Mucosa of descending colon (tissue), 3 donors: ENCODE results near the gene IGF2BP3. TPM values are rescaled to one million over a fixed set of nuclear protein-coding genes. Genes with fewer than 3 reads are reported as not detected.
"Not testable (repeated sequence)": the region's sequence is repeated elsewhere in the genome, so short reads cannot be mapped to it uniquely, and the experiment has no call there.

ENCODE experiments used
- ATAC-seq: fragments of 200-7000 bp; cut with Tn5 transposase; one replicate; pipeline ENCODE4 v1.9.1; 2020; ENCODE audit warnings: mild to moderate bottlenecking, moderate library complexity
- DNase-seq, 3 donors: peaks; one replicate each; pipeline ENCODE4 v3.0.0-alpha.2; 2020
- H3K36me3 ChIP-seq: fragments of 200-600 bp; one replicate; pipeline ENCODE4 v1.8.0; 2021; ENCODE audit warnings: low read depth, mild to moderate bottlenecking
- H3K4me1 ChIP-seq: fragments of 200-600 bp; one replicate; pipeline ENCODE4 v1.8.0; 2021; ENCODE audit warnings: low read depth, mild to moderate bottlenecking
- H3K4me3 ChIP-seq: fragments of 200-600 bp; one replicate; pipeline ENCODE4 v1.8.0; 2021; ENCODE audit warnings: mild to moderate bottlenecking
- H3K9me3 ChIP-seq: fragments of 200-600 bp; one replicate; pipeline ENCODE4 v1.8.0; 2021; ENCODE audit warnings: mild to moderate bottlenecking
- intact Hi-C, 2 donors: fragments of 100-400 bp; cut with DNase I in 1 of 2; cut with micrococcal nuclease in 1 of 2; formaldehyde crosslinking; loops; one replicate each; pipeline versions ENCODE4 v1.11.0 to v1.11.1; 2022; cut with DNase I, micrococcal nuclease
- total RNA-seq, 3 donors: library from RNA; stranded (reverse); fragmentation: NEBNext Ultra II Directional in 2 of 3; extraction: Animal tissue kit (Norgen Biotek cat#: 25700) in 2 of 3; gene quantifications; one replicate each; pipeline versions ENCODE4 v1.2.1 to v1.2.4, GENCODE V29; 2021 to 2023
- TF ChIP-seq, protein P1 (sequence below): fragments of 200-600 bp; IDR thresholded peaks from one replicate; pipeline ENCODE4 v1.8.0; 2022; ENCODE audit warnings: antibody characterized with exemption, mild to moderate bottlenecking
- donor health status: DM: no; HTN: no; CAD: no; lungs with moderate emphysema.
- donor health status: DM: no; HTN: no; CAD: no.
- donor health status: DM: no; HTN: yes; CAD: no.

The IGF2BP3 gene
- total RNA-seq, 3 donors from 2014 or later, result 0.79 TPM; not detected in 2

DNA sequence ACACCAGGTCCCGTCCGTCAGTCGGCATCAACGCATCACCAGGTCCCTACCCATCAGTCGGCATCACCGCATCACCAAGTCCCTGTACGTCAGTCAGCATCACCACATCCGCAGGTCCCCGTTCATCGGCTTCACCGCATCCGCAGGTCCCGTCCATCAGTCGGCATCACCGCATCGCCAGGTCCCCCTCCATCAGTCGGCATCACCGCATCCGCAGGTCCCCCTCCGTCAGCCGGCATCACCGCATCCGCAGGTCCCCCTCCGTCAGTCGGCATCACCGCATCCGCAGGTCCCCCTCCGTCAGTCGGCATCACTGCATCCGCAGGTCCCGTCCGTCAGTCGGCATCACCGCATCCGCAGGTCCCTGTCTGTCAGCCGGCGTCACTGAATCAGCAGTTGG is 55.1 kb downstream of the IGF2BP3 start:
- H3K9me3 ChIP-seq, result no peaks in the 10 kb centered on the region
- TF ChIP-seq, protein P1, sequence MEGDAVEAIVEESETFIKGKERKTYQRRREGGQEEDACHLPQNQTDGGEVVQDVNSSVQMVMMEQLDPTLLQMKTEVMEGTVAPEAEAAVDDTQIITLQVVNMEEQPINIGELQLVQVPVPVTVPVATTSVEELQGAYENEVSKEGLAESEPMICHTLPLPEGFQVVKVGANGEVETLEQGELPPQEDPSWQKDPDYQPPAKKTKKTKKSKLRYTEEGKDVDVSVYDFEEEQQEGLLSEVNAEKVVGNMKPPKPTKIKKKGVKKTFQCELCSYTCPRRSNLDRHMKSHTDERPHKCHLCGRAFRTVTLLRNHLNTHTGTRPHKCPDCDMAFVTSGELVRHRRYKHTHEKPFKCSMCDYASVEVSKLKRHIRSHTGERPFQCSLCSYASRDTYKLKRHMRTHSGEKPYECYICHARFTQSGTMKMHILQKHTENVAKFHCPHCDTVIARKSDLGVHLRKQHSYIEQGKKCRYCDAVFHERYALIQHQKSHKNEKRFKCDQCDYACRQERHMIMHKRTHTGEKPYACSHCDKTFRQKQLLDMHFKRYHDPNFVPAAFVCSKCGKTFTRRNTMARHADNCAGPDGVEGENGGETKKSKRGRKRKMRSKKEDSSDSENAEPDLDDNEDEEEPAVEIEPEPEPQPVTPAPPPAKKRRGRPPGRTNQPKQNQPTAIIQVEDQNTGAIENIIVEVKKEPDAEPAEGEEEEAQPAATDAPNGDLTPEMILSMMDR, result no peak
- no peaks in the 10 kb centered on the region for H3K36me3 ChIP-seq
- no peak overlapping the region for H3K4me3 ChIP-seq
- DNase-seq, result no peak
- intact Hi-C loops, result no loop called here
- H3K4me1 ChIP-seq, result no peaks in the 10 kb centered on the region
- no peak for ATAC-seq

DNA sequence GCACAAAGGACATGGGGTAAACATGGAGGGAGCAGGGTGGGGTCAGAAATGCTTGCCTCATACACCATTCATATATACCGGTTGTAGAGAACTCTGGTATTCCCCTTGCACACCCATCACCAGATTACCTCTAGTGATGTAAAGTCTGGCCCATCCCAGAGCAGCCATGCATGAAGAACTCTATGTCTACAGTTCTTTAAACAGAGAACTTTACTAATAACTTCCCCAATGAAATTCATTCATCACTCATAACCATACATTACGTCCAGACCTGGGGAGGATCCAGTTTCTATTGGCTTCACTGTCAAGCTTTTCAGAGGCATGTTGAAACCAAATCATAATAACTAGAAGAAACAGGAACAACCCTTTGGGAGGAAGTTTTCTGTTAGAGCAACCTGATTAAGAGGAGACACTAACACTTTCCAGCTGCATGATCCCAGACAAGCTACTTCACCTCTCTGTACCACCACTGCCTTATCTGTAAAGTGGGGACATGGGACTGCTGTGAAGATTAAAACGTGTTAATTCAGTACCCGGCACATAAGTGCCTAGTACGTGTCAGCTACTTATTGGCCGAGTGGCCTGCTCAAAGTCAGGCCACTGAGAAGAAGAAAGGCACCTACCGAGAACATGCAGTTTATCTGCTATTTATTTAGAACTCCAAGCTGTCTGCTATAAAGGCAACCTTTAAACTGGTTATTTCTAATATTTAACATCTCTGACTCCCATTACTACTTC is 59.7 kb downstream of the IGF2BP3 start:
- Histone ChIP-seq H3K4me3 (no peak overlapping the region), H3K36me3 (no peaks in the 10 kb centered on the region), H3K4me1 (no peaks in the 10 kb centered on the region), H3K9me3 (no peaks in the 10 kb centered on the region)
- ATAC-seq (peak; percentile 9), DNase-seq (no peak)
- TF ChIP-seq, protein P1, result no peak
- intact Hi-C loops, result no loop called here

DNA sequence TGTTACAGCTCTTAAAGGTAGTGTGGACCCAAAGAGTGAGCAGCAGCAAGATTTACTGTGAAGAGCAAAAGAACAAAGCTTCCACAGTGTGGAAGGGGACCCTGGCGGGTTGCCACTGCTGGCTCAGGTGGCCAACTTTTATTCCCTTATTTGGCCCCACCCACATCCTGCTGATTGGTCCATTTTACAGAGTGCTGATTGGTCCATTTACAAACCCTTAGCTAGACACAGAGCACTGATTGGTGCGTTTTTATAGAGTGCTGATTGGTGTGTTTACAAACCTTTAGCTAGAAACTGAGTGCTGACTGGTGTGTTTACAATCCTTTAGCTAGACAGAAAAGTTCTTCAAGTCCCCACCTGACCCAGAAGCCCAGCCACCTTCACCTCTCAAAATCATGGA is 63.7 kb downstream of the IGF2BP3 start:
- H3K4me3 ChIP-seq, intact Hi-C loops: not testable (repeated sequence)

DNA sequence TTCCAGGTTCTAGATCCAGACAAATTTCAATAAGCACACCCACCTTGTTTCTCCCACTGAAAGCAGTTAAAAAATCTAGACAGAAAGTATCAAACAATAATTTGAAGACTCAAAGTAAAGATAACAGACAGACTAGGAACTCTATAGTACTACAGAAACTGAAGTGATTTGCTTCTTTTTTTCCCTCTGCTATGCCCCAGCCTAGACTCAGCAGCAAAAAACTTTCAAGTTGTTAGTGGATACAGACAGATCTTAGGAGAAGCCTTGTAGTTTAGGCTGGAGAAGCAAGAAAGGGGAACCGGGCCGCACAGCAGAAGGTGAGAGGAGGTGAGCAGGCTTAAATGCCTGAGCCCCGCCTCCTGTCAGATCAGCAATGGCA is 65.1 kb downstream of the IGF2BP3 start:
- DNase-seq, result no peak
- no peak for ATAC-seq
- no peak overlapping the region for H3K4me3 ChIP-seq
- intact Hi-C loops, result no loop called here
- TF ChIP-seq, protein P1, result no peak
- no peaks in the 10 kb centered on the region for H3K36me3 ChIP-seq
- no peaks in the 10 kb centered on the region for H3K4me1 ChIP-seq
- no peaks in the 10 kb centered on the region for H3K9me3 ChIP-seq

More for the DNA sequence above, 63.7 kb downstream of the IGF2BP3 start:
- H3K36me3 ChIP-seq, H3K9me3 ChIP-seq, H3K4me1 ChIP-seq, ATAC-seq, DNase-seq: not testable (repeated sequence)

DNA sequence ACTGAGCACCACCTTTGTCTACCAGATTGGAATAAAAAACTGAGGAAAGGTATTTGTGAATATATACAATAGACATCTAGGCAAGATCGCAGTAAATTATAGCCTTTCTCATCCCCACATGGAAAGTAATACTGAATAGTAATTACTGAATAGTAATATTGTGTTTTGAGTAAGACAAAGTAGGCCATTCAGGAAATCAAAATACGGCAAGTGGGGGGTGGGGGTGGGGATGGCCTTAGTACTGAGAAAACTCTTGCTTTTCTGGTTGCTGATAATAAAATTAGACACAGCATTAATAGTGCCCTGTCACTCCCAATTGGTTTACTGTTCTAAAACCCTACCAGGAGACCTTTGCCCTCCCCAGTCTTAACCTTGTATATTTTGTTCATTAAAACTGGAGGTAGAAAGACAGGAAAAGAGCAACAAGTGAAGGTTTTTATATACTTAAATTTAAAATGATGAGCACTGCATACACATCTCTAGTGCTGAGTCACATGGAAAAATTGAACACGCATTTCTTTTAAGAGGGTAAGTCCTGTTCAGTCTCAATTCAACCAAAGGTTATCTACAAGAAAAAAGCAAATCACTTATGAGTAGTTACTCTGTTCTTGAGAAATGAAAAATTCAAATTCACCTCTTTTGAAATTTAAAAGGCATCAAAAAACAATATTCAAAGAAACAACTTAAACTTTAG is 65.6 kb downstream of the IGF2BP3 start:
- H3K4me1 ChIP-seq, result no peaks in the 10 kb centered on the region
- H3K36me3 ChIP-seq, result no peaks in the 10 kb centered on the region
- DNase-seq (no peak), ATAC-seq (no peak)
- intact Hi-C loops, result no loop called here
- H3K9me3 ChIP-seq, result no peaks in the 10 kb centered on the region
- TF ChIP-seq, protein P1, result no peak
- H3K4me3 ChIP-seq, result no peak overlapping the region

DNA sequence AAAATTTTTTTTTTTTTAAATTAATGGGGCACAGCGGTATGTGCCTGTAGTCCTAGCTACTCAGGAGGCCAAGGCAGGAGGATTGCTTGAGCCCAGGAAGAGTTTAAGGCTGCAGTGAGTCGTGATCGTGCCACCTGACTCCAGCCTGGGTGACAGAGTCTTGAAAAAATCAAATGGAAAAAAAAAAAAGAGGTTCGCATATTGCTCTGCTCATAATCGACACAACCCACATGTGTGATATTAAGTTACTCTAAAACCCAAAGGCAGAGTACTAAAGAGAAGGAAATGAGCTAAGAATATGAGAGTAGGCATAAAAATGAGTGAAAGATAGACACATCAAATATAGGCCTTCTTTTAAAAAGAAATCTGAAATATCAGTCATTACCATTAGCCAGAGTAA is 66.3 kb downstream of the IGF2BP3 start:
- TF ChIP-seq, protein P1, result no peak
- Histone ChIP-seq H3K9me3 (no peaks in the 10 kb centered on the region), H3K36me3 (no peaks in the 10 kb centered on the region), H3K4me3 (no peak overlapping the region), H3K4me1 (no peaks in the 10 kb centered on the region)
- no peak for DNase-seq
- ATAC-seq, result no peak
- intact Hi-C loops, result no loop called here

DNA sequence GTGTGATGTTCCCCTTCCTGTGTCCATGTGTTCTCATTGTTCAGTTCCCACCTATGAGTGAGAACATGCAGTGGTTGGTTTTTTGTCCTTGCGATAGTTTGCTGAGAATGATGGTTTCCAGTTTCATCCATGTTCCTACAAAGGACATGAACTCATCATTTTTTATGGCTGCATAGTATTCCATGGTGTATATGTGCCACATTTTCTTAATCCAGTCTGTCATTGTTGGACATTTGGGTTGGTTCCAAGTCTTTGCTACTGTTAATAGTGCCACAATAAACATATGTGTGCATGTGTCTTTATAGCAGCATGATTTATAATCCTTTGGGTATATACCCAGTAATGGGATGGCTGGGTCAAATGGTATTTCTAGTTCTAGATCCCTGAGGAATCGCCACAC is 72.2 kb downstream of the IGF2BP3 start:
- H3K9me3 ChIP-seq, ATAC-seq, intact Hi-C loops, DNase-seq, H3K4me1 ChIP-seq, H3K4me3 ChIP-seq, H3K36me3 ChIP-seq: not testable (repeated sequence)
